ENCODE data around the gene BMI1.

- TF ChIP-seq RAD21 (IDR thresholded peaks at IDR 0.05) (peak; percentile 11 to 21), CTCF (IDR thresholded peaks at IDR 0.05; ENCODE audit: low read depth, low read length, missing input control) (no peak), JUND (IDR thresholded peaks at IDR 0.05) (peak; percentile 37 to 44), ATF3 (IDR thresholded peaks at IDR 0.05) (no peak), EGR1 (IDR thresholded peaks at IDR 0.05; ENCODE audit: low read depth in 2 of 2) (no peak), RXRA (IDR thresholded peaks at IDR 0.05) (no peak), GABPA (IDR thresholded peaks at IDR 0.05 in 1 of 2, conservative IDR thresholded peaks at IDR 0.05 in 1 of 2) (no peak), ZBTB33 (IDR thresholded peaks at IDR 0.05) (no peak), REST (IDR thresholded peaks at IDR 0.05) (no peak), TAF1 (conservative IDR thresholded peaks at IDR 0.05) (no peak), MAX (IDR thresholded peaks at IDR 0.05) (no peak)
Observed at GRCh38 chr10:22340329-22341189, 19.7 kb downstream of the BMI1 start.
